ENCODE results near the gene FAM131A. TPM values are rescaled to one million over a fixed set of nuclear protein-coding genes. Genes with fewer than 3 reads are reported as not detected.

FAM131A gene
- total and polyA plus RNA-seq, 2 of the 4 experiments (the other 2 are of a cell fraction), result 10.8 to 19.5 TPM

DNA sequence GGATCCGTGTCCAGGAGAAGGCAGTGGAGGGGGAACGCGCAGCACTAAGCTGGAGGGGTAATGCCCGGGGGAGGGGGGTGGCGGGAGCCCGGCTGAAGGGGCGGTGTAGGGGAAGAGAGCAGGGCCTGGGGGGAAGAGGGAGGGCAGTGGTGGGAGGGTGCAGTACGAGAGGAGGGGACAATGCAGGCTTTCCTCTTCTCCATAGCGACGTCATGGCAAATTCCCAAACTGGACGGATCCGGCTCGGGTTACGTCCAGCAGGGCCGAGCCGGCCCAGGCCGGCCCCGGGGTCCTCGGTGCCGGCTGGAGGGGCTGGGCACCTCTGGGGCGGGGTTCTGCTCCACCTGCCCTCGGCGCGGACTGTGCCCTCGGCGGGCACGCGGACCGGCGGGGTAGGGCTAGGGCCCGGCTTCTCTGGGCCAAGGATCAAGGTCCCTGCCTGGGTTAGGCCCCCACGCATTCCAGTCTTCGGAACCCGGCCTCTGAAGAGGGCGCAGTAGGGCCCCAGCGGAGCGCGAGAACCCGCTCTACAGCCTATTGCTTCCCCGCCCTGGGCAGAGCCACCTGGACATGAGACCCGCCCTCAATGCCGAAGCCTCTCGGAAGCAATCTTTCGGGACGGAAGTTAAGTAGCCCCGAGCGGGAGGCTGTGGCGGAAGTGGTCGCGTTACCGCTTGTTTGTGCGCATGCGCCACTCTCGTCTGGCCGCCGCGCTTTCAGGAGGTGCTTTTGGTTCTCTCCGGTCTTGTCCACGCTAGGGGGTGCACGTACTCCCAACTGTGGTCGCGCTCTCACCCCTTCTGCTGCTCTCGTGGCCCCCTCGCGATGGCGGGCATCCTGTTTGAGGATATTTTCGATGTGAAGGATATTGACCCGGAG lies 25.5 kb downstream of the FAM131A start (continued):
- TF ChIP-seq POLR2A (IDR thresholded peaks at IDR 0.05; ENCODE audit: low read depth, low read length), result peak; percentile 74
- no peak for TF ChIP-seq MXI1 (IDR thresholded peaks at IDR 0.05; ENCODE audit: borderline replicate concordance, low read depth, low read length)

DNA sequence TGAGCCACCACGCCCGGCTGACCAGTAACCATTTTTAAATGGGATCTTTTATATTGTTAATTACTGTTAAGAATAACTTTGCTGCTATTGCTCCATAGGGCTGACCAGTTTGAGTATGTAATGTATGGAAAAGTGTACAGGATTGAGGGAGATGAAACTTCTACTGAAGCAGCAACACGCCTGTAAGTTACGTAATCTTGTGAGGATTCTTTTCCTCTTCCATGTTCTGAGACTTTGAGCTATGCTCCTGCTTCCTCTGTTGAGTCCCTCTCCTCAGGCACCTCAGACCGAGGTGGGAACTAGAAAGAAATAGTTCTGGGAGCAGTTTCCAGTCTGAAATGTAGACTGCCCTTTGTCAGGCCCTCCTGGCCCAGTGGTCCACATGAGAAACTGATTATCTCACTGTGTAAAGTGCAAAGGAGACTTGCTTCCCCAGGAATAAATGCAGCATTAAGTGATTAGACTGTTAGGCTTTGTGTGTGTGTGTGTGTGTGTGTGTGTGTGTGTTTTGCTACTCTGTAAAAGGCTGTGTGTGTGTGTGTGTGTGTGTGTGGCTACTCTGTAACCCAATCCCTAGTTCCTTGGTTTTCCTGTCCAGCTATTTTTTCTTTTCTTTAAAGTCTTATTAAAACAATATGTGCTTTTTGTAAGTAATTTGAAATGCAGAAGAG lies 29.4 kb downstream of the FAM131A start:
- intact Hi-C loops (cut with micrococcal nuclease), result no loop called here
- no TSS peak for BruUV-seq (replicated peaks)
- Histone ChIP-seq H2AK5ac (ENCODE audit: low read depth, low read length) (no peak overlapping the region), H3K9me1 (ENCODE audit: insufficient read depth, low read length) (no peaks in the 10 kb centered on the region), H3K4me3 (ENCODE audit: insufficient read depth, low read depth, low read length) (no peak overlapping the region), H4K5ac (ENCODE audit: low read depth, low read length) (no peak overlapping the region), H3K9me3 (ENCODE audit: control insufficient read depth, insufficient read depth, low read length) (no peaks in the 10 kb centered on the region), H4K20me1 (ENCODE audit: insufficient read depth, low read length) (peaks cover 15% of the 10 kb centered on the region; the same call in 1 of the 2 replicates), H2AFZ (replicated peaks; ENCODE audit: low read length, poor library complexity) (peak overlapping the region; percentile 8), H3K79me1 (ENCODE audit: low read depth in 1 of 2, low read length in 2 of 2) (peaks cover 2 to 37% of the 10 kb centered on the region in 2 experiments), H4K8ac (ENCODE audit: low read depth in 2 of 2, low read length in 2 of 2) (no peak overlapping the region), H3K36me3 (ENCODE audit: control insufficient read depth, insufficient read depth, low read length) (peaks cover 17% of the 10 kb centered on the region), H3K9ac (ENCODE audit: low read depth, low read length) (no peak overlapping the region), H3K4me2 (ENCODE audit: low read depth, low read length) (no peak overlapping the region), H2BK120ac (ENCODE audit: low read depth, low read length) (no peak overlapping the region), H3K4ac (ENCODE audit: low read depth, low read length) (no peak overlapping the region), H3K14ac (replicated peaks; ENCODE audit: low read depth, low read length) (no peak overlapping the region), H3K56ac (ENCODE audit: extremely low read depth, insufficient read depth, low read length) (no peak overlapping the region), H2AK9ac (replicated peaks; ENCODE audit: low read depth, low read length, poor library complexity) (no peak overlapping the region), H3K18ac (ENCODE audit: low read depth, low read length) (no peak overlapping the region), H3K4me1 (ENCODE audit: control insufficient read depth, insufficient read depth, low read length) (peaks cover 6% of the 10 kb centered on the region; the same call in 1 of the 2 replicates), H3K27me3 (ENCODE audit: control insufficient read depth, insufficient read depth, low read length) (no peaks in the 10 kb centered on the region), H3K27ac (ENCODE audit: insufficient read depth, low read length) (no peak overlapping the region), H2BK15ac (ENCODE audit: low read depth, low read length) (no peak overlapping the region), H2BK5ac (ENCODE audit: low read depth, low read length, poor library complexity, severe bottlenecking) (no peak overlapping the region), H3K23ac (ENCODE audit: low read depth, low read length) (no peak overlapping the region; the same call in 1 of the 2 replicates), H2BK20ac (ENCODE audit: low read depth, low read length) (no peak overlapping the region), H4K91ac (ENCODE audit: insufficient read depth, low read depth, low read length) (no peak overlapping the region)
- TF ChIP-seq RAD21 (IDR thresholded peaks at IDR 0.05; ENCODE audit: low read length), result no peak
- TF ChIP-seq CEBPB (IDR thresholded peaks at IDR 0.05; ENCODE audit: low read depth, low read length), result peak; percentile 69
- no peak for TF ChIP-seq ELK1 (IDR thresholded peaks at IDR 0.05; ENCODE audit: borderline replicate concordance, low read depth, low read length)
- no peak for TF ChIP-seq MAZ (IDR thresholded peaks at IDR 0.05; ENCODE audit: borderline replicate concordance, low read depth, low read length)
- TF ChIP-seq CHD1 (IDR thresholded peaks at IDR 0.05; ENCODE audit: low read depth, low read length), result no peak
- dilution Hi-C loops (cut with HindIII; ENCODE audit: low sequenced_read_pairs, unreplicated experiment), result loop anchor here (25.0 kb wide), 1 partner anchor 171 kb away; no protein-coding TSS in a partner anchor
- WGBS, 2 experiments (ENCODE audit: extremely low coverage in 2 of 2, insufficient read length in 1 of 2), result no CpG with 5 or more reads among the region's 5 CpGs
- no peak for ATAC-seq (ENCODE audit: low read depth)
- peak; percentile 71 for DNase-seq
- POLR2A ChIA-PET (ENCODE audit: unreplicated experiment), result no interaction called here
- CTCF ChIA-PET, result no interaction called here
- in situ Hi-C loops (cut with MboI; ENCODE audit: low sequenced_read_pairs), result no loop called here

Measured in IMR-90 (cell line).